IMR-90 (cell line): Measurements from ENCODE around the gene ATF5. TPM values are rescaled to one million over a fixed set of nuclear protein-coding genes. Genes with fewer than 3 reads are reported as not detected.

Source experiments
- ATAC-seq: fragments of 200-7000 bp; cut with Tn5 transposase; 2 replicates; pipeline ENCODE4 v1.9.1; 2020; ENCODE audit warnings: low read depth, mild to moderate bottlenecking, moderate library complexity
- BruUV-seq: library from RNA; stranded (reverse); fragments of 400-500 nt; replicated peaks from 2 replicates; lab custom pipeline; 2021; lab: Mats Ljungman, UMichigan
- CTCF ChIA-PET: fragments of 300-600 bp; formaldehyde crosslinking; extraction: SDS; loops from one replicate; lab custom pipeline; 2021; ENCODE audit warnings: antibody characterized with exemption; lab: Yijun Ruan, JAX
- POLR2A ChIA-PET: fragments of 300-600 bp; sonication (Branson Sonifier 250); formaldehyde crosslinking; loops from one replicate; lab custom pipeline; 2022; ENCODE audit warnings: antibody characterized with exemption; ENCODE audit not compliant: unreplicated experiment; lab: Charles Lee
- DNase-seq: peaks from one replicate; pipeline ENCODE4 v3.0.0; 2013
- H2AFZ ChIP-seq: replicated peaks from 2 replicates; pipeline ENCODE3; 2013; ENCODE audit warnings: low read length, mild to moderate bottlenecking; ENCODE audit not compliant: poor library complexity
- H2AK5ac ChIP-seq: 2 replicates; pipeline ENCODE4 v1.6.1; 2013; ENCODE audit warnings: low read depth, low read length, inconsistent platforms
- H2AK9ac ChIP-seq: replicated peaks from 2 replicates; pipeline ENCODE3; 2013; ENCODE audit warnings: mild to moderate bottlenecking, low read depth, low read length, moderate library complexity; ENCODE audit not compliant: poor library complexity
- H2BK120ac ChIP-seq: 2 replicates; pipeline ENCODE4 v1.6.1; 2013; ENCODE audit warnings: low read depth, low read length, inconsistent platforms
- H2BK15ac ChIP-seq: 3 replicates; pipeline ENCODE4 v1.6.1; 2013; ENCODE audit warnings: low read depth, low read length, inconsistent platforms
- H2BK20ac ChIP-seq: 2 replicates; pipeline ENCODE4 v1.6.1; 2013; ENCODE audit warnings: low read depth, mild to moderate bottlenecking, inconsistent platforms, low read length, moderate library complexity
- H2BK5ac ChIP-seq: 2 replicates; pipeline ENCODE4 v1.6.1; 2013; ENCODE audit warnings: mild to moderate bottlenecking, low read depth, low read length, inconsistent platforms; ENCODE audit not compliant: poor library complexity, severe bottlenecking
- H3K14ac ChIP-seq: replicated peaks from 2 replicates; pipeline ENCODE4 v1.6.1; 2013; ENCODE audit warnings: low read depth, low read length, inconsistent platforms
- H3K18ac ChIP-seq: 2 replicates; pipeline ENCODE4 v1.6.1; 2013; ENCODE audit warnings: low read depth, low read length, control low read depth
- H3K23ac ChIP-seq: 2 replicates; pipeline ENCODE4 v1.6.1; 2013; ENCODE audit warnings: low read depth, low read length, inconsistent platforms
- H3K27ac ChIP-seq: 2 replicates; pipeline ENCODE4 v1.5.1; 2013; ENCODE audit warnings: mild to moderate bottlenecking, control low read depth, low read length; ENCODE audit not compliant: insufficient read depth
- H3K27me3 ChIP-seq: 2 replicates; pipeline ENCODE4 v1.6.1; 2013; ENCODE audit warnings: low read length; ENCODE audit not compliant: control insufficient read depth, insufficient read depth
- H3K36me3 ChIP-seq: 2 replicates; pipeline ENCODE4 v1.6.1; 2013; ENCODE audit warnings: low read length, mixed read lengths; ENCODE audit not compliant: control insufficient read depth, insufficient read depth
- H3K4ac ChIP-seq: 2 replicates; pipeline ENCODE4 v1.6.1; 2013; ENCODE audit warnings: low read depth, low read length, inconsistent platforms
- H3K4me1 ChIP-seq: 2 replicates; pipeline ENCODE4 v1.6.1; 2013; ENCODE audit warnings: low read length, mixed read lengths; ENCODE audit not compliant: control insufficient read depth, insufficient read depth
- H3K4me2 ChIP-seq: 2 replicates; pipeline ENCODE4 v1.6.1; 2013; ENCODE audit warnings: low read depth, mild to moderate bottlenecking, control low read depth, low read length, moderate library complexity
- H3K4me3 ChIP-seq: 2 replicates; pipeline ENCODE4 v1.5.1; 2013; ENCODE audit warnings: low read depth, mild to moderate bottlenecking, control low read depth, low read length, moderate library complexity; ENCODE audit not compliant: insufficient read depth
- H3K56ac ChIP-seq: 2 replicates; pipeline ENCODE4 v1.6.1; 2013; ENCODE audit warnings: low read length, inconsistent platforms; ENCODE audit not compliant: insufficient read depth; ENCODE audit errors: extremely low read depth
- H3K79me1 ChIP-seq, 2 experiments: 2 replicates each; pipeline ENCODE4 v1.6.1; 2013; ENCODE audit warnings: low read length in 2 of 2, inconsistent platforms in 1 of 2, low read depth in 1 of 2
- H3K9ac ChIP-seq: 2 replicates; pipeline ENCODE4 v1.6.1; 2013; ENCODE audit warnings: low read depth, low read length, control low read depth
- H3K9me1 ChIP-seq: 2 replicates; pipeline ENCODE4 v1.6.1; 2013; ENCODE audit warnings: low read length, inconsistent platforms; ENCODE audit not compliant: insufficient read depth
- H3K9me3 ChIP-seq: 2 replicates; pipeline ENCODE4 v1.6.1; 2013; ENCODE audit warnings: low read length; ENCODE audit not compliant: control insufficient read depth, insufficient read depth
- H4K20me1 ChIP-seq: 2 replicates; pipeline ENCODE4 v1.6.1; 2013; ENCODE audit warnings: low read length, inconsistent platforms; ENCODE audit not compliant: insufficient read depth
- H4K5ac ChIP-seq: 2 replicates; pipeline ENCODE4 v1.6.1; 2013; ENCODE audit warnings: mild to moderate bottlenecking, low read depth, low read length, control low read depth
- H4K8ac ChIP-seq, 2 experiments: 2 replicates each; pipeline ENCODE4 v1.6.1; 2013; ENCODE audit warnings: low read depth in 2 of 2, low read length in 2 of 2, control low read depth in 1 of 2, inconsistent platforms in 1 of 2
- H4K91ac ChIP-seq: 2 replicates; pipeline ENCODE4 v1.6.1; 2013; ENCODE audit warnings: low read depth, low read length, inconsistent platforms; ENCODE audit not compliant: insufficient read depth
- CEBPB ChIP-seq: IDR thresholded peaks from 2 replicates; pipeline ENCODE4 v1.6.1; 2012; ENCODE audit warnings: low read depth, low read length, improper control_type of control experiment
- CHD1 ChIP-seq: IDR thresholded peaks from 2 replicates; pipeline ENCODE4 v1.6.1; 2012; ENCODE audit warnings: low read depth, low read length, improper control_type of control experiment
- FOS ChIP-seq: fragments of 150-350 bp; IDR thresholded peaks from 2 replicates; pipeline ENCODE4 v1.6.1; 2016; ENCODE audit warnings: low read depth, low read length
- MAZ ChIP-seq: IDR thresholded peaks from 2 replicates; pipeline ENCODE4 v1.6.1; 2012; ENCODE audit warnings: low read depth, mild to moderate bottlenecking, low read length, improper control_type of control experiment, moderate library complexity, borderline replicate concordance
- MXI1 ChIP-seq: IDR thresholded peaks from 2 replicates; pipeline ENCODE4 v1.6.1; 2012; ENCODE audit warnings: low read depth, mild to moderate bottlenecking, low read length, moderate library complexity, borderline replicate concordance
- NFE2L2 ChIP-seq: fragments of 150-350 bp; IDR thresholded peaks from 2 replicates; pipeline ENCODE4 v1.6.1; 2016; ENCODE audit warnings: low read depth, mild to moderate bottlenecking, low read length
- POLR2A ChIP-seq: IDR thresholded peaks from 2 replicates; pipeline ENCODE4 v1.6.1; 2012; ENCODE audit warnings: mild to moderate bottlenecking, low read depth, low read length
- RFX5 ChIP-seq: IDR thresholded peaks from 2 replicates; pipeline ENCODE4 v1.8.0; 2012; ENCODE audit warnings: low read depth, mild to moderate bottlenecking, low read length, moderate library complexity
- dilution Hi-C: fragments of 300-500 bp; cut with HindIII; formaldehyde crosslinking; loops from one replicate; pipeline ENCODE4 v1.14.3; 2018; ENCODE audit warnings: low sequenced_read_pairs; ENCODE audit not compliant: unreplicated experiment
- in situ Hi-C: fragments of 300-500 bp; cut with MboI; formaldehyde crosslinking; loops from 3 replicates; pipeline ENCODE4 v1.14.3; 2019; ENCODE audit warnings: low sequenced_read_pairs, inconsistent platforms, mixed read lengths
- intact Hi-C: fragments of 100-400 bp; cut with micrococcal nuclease; formaldehyde crosslinking; loops from 2 replicates; pipeline ENCODE4 v1.10.0; 2022
- polyA plus RNA-seq, 3 experiments: library from polyadenylated mRNA; depleted of rRNA; stranded (reverse); fragments of >200 nt; gene quantifications; 2 replicates each; pipeline ENCODE4 v1.2.3, GENCODE V29; 2012; ENCODE audit warnings: low replicate concordance in 1 of 3
- total RNA-seq: library from RNA; depleted of rRNA; stranded (reverse); fragments of >200 nt; gene quantifications from 2 replicates; pipeline ENCODE4 v1.2.3, GENCODE V29; 2012
- TF ChIP-seq, protein P1 (sequence below): conservative IDR thresholded peaks from 2 replicates; pipeline ENCODE4 v1.5.1; 2012; ENCODE audit warnings: mild to moderate bottlenecking, low read depth, low read length, improper control_type of control experiment
- TF ChIP-seq, protein P2 (sequence below): fragments of 150-350 bp; IDR thresholded peaks from 2 replicates; pipeline ENCODE4 v1.6.1; 2016; ENCODE audit warnings: low read depth, mild to moderate bottlenecking, low read length, moderate library complexity, borderline replicate concordance
- TF ChIP-seq, protein P3 (sequence below): fragments of 150-350 bp; IDR thresholded peaks from 2 replicates; pipeline ENCODE4 v1.6.1; 2017; ENCODE audit warnings: mild to moderate bottlenecking, antibody characterized with exemption, low read length, low read depth

The ATF5 gene
- total and polyA plus RNA-seq, 2 of the 4 experiments (the other 2 are of a cell fraction): 2.7 to 15.7 TPM

DNA sequence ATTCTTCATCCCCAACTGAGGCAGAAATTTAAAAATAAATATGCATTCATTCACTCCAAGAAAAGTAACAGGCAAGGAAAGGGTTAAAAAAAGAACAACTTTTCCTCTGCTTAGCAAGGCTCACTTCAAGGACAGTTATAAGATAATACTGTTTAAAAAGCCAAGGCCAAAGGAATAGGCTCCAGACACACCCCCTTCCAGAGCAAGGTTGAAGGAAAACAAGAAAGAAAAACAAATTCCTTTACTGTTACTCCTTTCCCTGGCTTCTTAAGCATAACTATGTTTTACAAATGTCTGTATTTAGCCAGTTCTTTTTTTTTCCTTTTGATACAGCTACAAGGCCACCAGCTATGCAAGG, 23.5 kb downstream of the ATF5 start:
- Histone ChIP-seq H3K4me2 (no peak overlapping the region), H3K4ac (no peak overlapping the region), H2AFZ (no peak overlapping the region), H3K14ac (no peak overlapping the region), H3K18ac (no peak overlapping the region), H3K9ac (no peak overlapping the region), H4K91ac (no peak overlapping the region), H3K4me1 (no peaks in the 10 kb centered on the region), H2BK15ac (no peak overlapping the region), H2BK120ac (no peak overlapping the region), H3K79me1 (no peaks in the 10 kb centered on the region), H2BK5ac (no peak overlapping the region), H3K4me3 (no peak overlapping the region), H4K20me1 (no peaks in the 10 kb centered on the region), H3K27me3 (peaks cover 11% of the 10 kb centered on the region), H4K5ac (no peak overlapping the region), H3K36me3 (no peaks in the 10 kb centered on the region), H3K9me1 (no peaks in the 10 kb centered on the region), H2AK5ac (no peak overlapping the region), H2BK20ac (no peak overlapping the region), H3K23ac (no peak overlapping the region), H4K8ac (no peak overlapping the region), H3K56ac (no peak overlapping the region), H3K27ac (no peak overlapping the region), H2AK9ac (no peak overlapping the region), H3K9me3 (no peaks in the 10 kb centered on the region)
- ChIA-PET POLR2A (no interaction called here), CTCF (no interaction called here)
- no TSS peak for BruUV-seq
- intact Hi-C loops: no loop called here
- dilution Hi-C loops: no loop called here
- peak; percentile 51 for ATAC-seq
- DNase-seq: no peak
- in situ Hi-C loops: no loop called here
- TF ChIP-seq, protein P1, sequence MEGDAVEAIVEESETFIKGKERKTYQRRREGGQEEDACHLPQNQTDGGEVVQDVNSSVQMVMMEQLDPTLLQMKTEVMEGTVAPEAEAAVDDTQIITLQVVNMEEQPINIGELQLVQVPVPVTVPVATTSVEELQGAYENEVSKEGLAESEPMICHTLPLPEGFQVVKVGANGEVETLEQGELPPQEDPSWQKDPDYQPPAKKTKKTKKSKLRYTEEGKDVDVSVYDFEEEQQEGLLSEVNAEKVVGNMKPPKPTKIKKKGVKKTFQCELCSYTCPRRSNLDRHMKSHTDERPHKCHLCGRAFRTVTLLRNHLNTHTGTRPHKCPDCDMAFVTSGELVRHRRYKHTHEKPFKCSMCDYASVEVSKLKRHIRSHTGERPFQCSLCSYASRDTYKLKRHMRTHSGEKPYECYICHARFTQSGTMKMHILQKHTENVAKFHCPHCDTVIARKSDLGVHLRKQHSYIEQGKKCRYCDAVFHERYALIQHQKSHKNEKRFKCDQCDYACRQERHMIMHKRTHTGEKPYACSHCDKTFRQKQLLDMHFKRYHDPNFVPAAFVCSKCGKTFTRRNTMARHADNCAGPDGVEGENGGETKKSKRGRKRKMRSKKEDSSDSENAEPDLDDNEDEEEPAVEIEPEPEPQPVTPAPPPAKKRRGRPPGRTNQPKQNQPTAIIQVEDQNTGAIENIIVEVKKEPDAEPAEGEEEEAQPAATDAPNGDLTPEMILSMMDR: no peak
- TF ChIP-seq FOS: no peak
- TF ChIP-seq MXI1: no peak
- TF ChIP-seq CHD1: no peak
- TF ChIP-seq, protein P2, sequence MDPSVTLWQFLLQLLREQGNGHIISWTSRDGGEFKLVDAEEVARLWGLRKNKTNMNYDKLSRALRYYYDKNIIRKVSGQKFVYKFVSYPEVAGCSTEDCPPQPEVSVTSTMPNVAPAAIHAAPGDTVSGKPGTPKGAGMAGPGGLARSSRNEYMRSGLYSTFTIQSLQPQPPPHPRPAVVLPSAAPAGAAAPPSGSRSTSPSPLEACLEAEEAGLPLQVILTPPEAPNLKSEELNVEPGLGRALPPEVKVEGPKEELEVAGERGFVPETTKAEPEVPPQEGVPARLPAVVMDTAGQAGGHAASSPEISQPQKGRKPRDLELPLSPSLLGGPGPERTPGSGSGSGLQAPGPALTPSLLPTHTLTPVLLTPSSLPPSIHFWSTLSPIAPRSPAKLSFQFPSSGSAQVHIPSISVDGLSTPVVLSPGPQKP: no peak
- TF ChIP-seq MAZ: no peak
- TF ChIP-seq POLR2A: no peak
- TF ChIP-seq NFE2L2: no peak
- no peak for TF ChIP-seq CEBPB
- no peak for TF ChIP-seq RFX5
- TF ChIP-seq, protein P3, sequence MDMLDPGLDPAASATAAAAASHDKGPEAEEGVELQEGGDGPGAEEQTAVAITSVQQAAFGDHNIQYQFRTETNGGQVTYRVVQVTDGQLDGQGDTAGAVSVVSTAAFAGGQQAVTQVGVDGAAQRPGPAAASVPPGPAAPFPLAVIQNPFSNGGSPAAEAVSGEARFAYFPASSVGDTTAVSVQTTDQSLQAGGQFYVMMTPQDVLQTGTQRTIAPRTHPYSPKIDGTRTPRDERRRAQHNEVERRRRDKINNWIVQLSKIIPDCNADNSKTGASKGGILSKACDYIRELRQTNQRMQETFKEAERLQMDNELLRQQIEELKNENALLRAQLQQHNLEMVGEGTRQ: no peak
